HepG2 (cell line): ENCODE data around the gene KIRREL3. TPM values are rescaled to one million over a fixed set of nuclear protein-coding genes. Genes with fewer than 3 reads are reported as not detected.

ENCODE experiments used
- ATAC-seq: fragments of 200-7000 bp; cut with Tn5 transposase; 3 replicates; pipeline ENCODE4 v1.9.1; 2020; ENCODE audit warnings: mild to moderate bottlenecking, moderate library complexity
- BruUV-seq: library from RNA; stranded (reverse); fragments of 400-500 nt; replicated peaks from 2 replicates; lab custom pipeline; 2021; lab: Mats Ljungman, UMichigan
- CTCF ChIA-PET: fragments of 300-600 bp; formaldehyde crosslinking; extraction: SDS; loops from one replicate; lab custom pipeline; 2021; ENCODE audit warnings: low total read pairs, inconsistent platforms, low intra/inter-chr PET ratio; lab: Yijun Ruan, JAX
- POLR2A ChIA-PET: fragments of 350-600 bp; sonication (Branson Sonifier 250); formaldehyde crosslinking; loops from one replicate; lab custom pipeline; 2020; ENCODE audit warnings: antibody characterized with exemption, inconsistent platforms; lab: Yijun Ruan, JAX
- DNase-seq: peaks from one replicate; pipeline ENCODE4 v3.0.0-alpha.2; 2015; ENCODE audit warnings: low spot score
- FAIRE-seq: peaks from 3 replicates; lab custom pipeline; 2011; peaks lifted over from hg19 to GRCh38; lab: Jason Lieb, UNC
- H2AFZ ChIP-seq: one replicate; pipeline ENCODE4 v1.6.1; 2011; ENCODE audit warnings: low read length, inconsistent platforms
- H3K27ac ChIP-seq: fragments of 300-600 bp; 3 replicates; pipeline ENCODE4 v1.8.0; 2011; ENCODE audit warnings: mixed run types, mild to moderate bottlenecking, mixed read lengths, low read length, inconsistent platforms; ENCODE audit not compliant: insufficient read depth; ENCODE audit errors: extremely low read length
- H3K27me3 ChIP-seq, 2 experiments: fragments of 200-600 bp in 1 of 2; 2 replicates in 1 of 2; 3 replicates in 1 of 2; pipeline versions ENCODE4 v1.6.0 to v1.8.0; 2011; ENCODE audit warnings: low read length in 2 of 2, mild to moderate bottlenecking in 2 of 2, moderate library complexity in 2 of 2, inconsistent platforms in 1 of 2; ENCODE audit not compliant: insufficient read depth in 2 of 2, control insufficient read depth in 1 of 2
- H3K36me3 ChIP-seq, 2 experiments: fragments of 200-600 bp in 1 of 2; replicated peaks in 1 of 2; 2 replicates in 1 of 2; 3 replicates in 1 of 2; pipeline versions ENCODE4 v1.5.1 to v1.8.0; 2011; ENCODE audit warnings: low read length in 2 of 2, inconsistent platforms in 1 of 2; ENCODE audit not compliant: insufficient read depth in 2 of 2, control insufficient read depth in 1 of 2
- H3K4me1 ChIP-seq: 2 replicates; pipeline ENCODE4 v1.5.1; 2012; ENCODE audit warnings: low read length, inconsistent platforms; ENCODE audit not compliant: insufficient read depth
- H3K4me2 ChIP-seq: 2 replicates; pipeline ENCODE4 v1.6.0; 2011; ENCODE audit warnings: low read depth, low read length, inconsistent platforms
- H3K4me3 ChIP-seq, 3 experiments: fragments of 200-600 bp in 1 of 3; sonication (generic), shearing (Covaris generic) in 1 of 3; replicated peaks in 1 of 3; 2 replicates each; pipeline ENCODE4 v1.5.1; 2011 to 2016; ENCODE audit warnings: low read length in 3 of 3, inconsistent platforms in 2 of 3, low read depth in 2 of 3, mild to moderate bottlenecking in 2 of 3, control low read depth in 1 of 3, mixed read lengths in 1 of 3; ENCODE audit not compliant: insufficient read depth in 1 of 3
- H3K79me2 ChIP-seq: one replicate; pipeline ENCODE4 v1.6.1; 2011; ENCODE audit warnings: low read length, inconsistent platforms; ENCODE audit not compliant: insufficient read depth
- H3K9ac ChIP-seq: 2 replicates; pipeline ENCODE4 v1.6.0; 2011; ENCODE audit warnings: mild to moderate bottlenecking, low read depth, low read length, inconsistent platforms; ENCODE audit not compliant: insufficient read depth
- H3K9me3 ChIP-seq: 2 replicates; pipeline ENCODE4 v1.5.1; 2012; ENCODE audit warnings: mild to moderate bottlenecking, low read length
- H4K20me1 ChIP-seq: 2 replicates; pipeline ENCODE4 v1.6.0; 2011; ENCODE audit warnings: inconsistent platforms, mild to moderate bottlenecking, low read length, moderate library complexity; ENCODE audit not compliant: insufficient read depth
- ARNT2 ChIP-seq: sonication (generic); formaldehyde crosslinking; IDR thresholded peaks from 2 replicates; pipeline ENCODE4 v1.8.0; 2022; ENCODE audit warnings: mild to moderate bottlenecking, low read depth, missing genetic modification reagents, moderate library complexity
- ATRX ChIP-seq: sonication (generic); formaldehyde crosslinking; IDR thresholded peaks from 2 replicates; pipeline ENCODE4 v1.4.0; 2020; ENCODE audit warnings: missing genetic modification reagents, borderline replicate concordance
- FOXA3 ChIP-seq: IDR thresholded peaks from 2 replicates; pipeline ENCODE4 v1.6.1; 2016; ENCODE audit warnings: missing genetic modification reagents, missing compliant biosample characterization
- HOXA5 ChIP-seq: sonication (generic); formaldehyde crosslinking; IDR thresholded peaks from 2 replicates; pipeline ENCODE4 v1.4.0; 2020; ENCODE audit warnings: missing genetic modification reagents
- ISX ChIP-seq: sonication (generic); formaldehyde crosslinking; conservative IDR thresholded peaks from 2 replicates; pipeline ENCODE4 v1.5.0; 2020; ENCODE audit warnings: missing genetic modification reagents
- PATZ1 ChIP-seq: sonication (generic); formaldehyde crosslinking; IDR thresholded peaks from 2 replicates; pipeline ENCODE4 v1.4.0; 2020; ENCODE audit warnings: missing genetic modification reagents
- SCMH1 ChIP-seq: sonication (generic); formaldehyde crosslinking; IDR thresholded peaks from 2 replicates; pipeline ENCODE4 v1.9.0; 2021; ENCODE audit warnings: missing genetic modification reagents, mild to moderate bottlenecking, borderline replicate concordance
- ZNF775 ChIP-seq: sonication (generic); formaldehyde crosslinking; IDR thresholded peaks from 2 replicates; pipeline ENCODE4 v1.4.0; 2020; ENCODE audit warnings: missing genetic modification reagents, mild to moderate bottlenecking, moderate library complexity, borderline replicate concordance
- WGBS: methylation state at CpG from one replicate; pipeline ENCODE4 v1.1.6; 2017; ENCODE audit warnings: low lambda C conversion rate; 5-methylcytosine and 5-hydroxymethylcytosine counted together
- in situ Hi-C: cut with HindIII; loops from 2 replicates; pipeline ENCODE4 v1.10.0; 2017; ENCODE audit warnings: low pct_unique_long_range_greater_than_20kb; ENCODE audit not compliant: extremely low pct_ligation_motif_present
- intact Hi-C: fragments of 100-400 bp; cut with micrococcal nuclease; formaldehyde crosslinking; loops from one replicate; pipeline ENCODE4 v1.10.0; 2022; ENCODE audit not compliant: unreplicated experiment
- polyA plus RNA-seq, 8 experiments: library from polyadenylated mRNA; depleted of rRNA in 3 of 8; stranded (reverse) in 7 of 8; unstranded in 1 of 8; fragments of >200 nt; fragmentation: Illumina TruSeq in 4 of 8; extraction: Trizol in 4 of 8; gene quantifications; 2 replicates each; pipeline versions ENCODE4 v1.2.1 to v1.2.3, GENCODE V29; 2011 to 2016; ENCODE audit warnings: low read depth in 4 of 8, missing spikeins in 1 of 8, mixed read lengths in 1 of 8; ENCODE audit not compliant: insufficient read depth in 1 of 8
- total RNA-seq, 5 experiments: library from RNA; depleted of rRNA; stranded (reverse); fragments of >200 nt; fragmentation: Illumina TruSeq; extraction: Trizol; gene quantifications; 2 replicates each; pipeline ENCODE4 v1.2.3, GENCODE V29; 2016; ENCODE audit warnings: low read depth in 1 of 5

Gene KIRREL3
- total and polyA plus RNA-seq, 2 of the 13 experiments (the other 11 are each of a cell fraction or from before 2014, with no cell fraction given), result not detected

- Histone ChIP-seq H3K36me3 (no peaks in the 10 kb centered on the region), H3K27me3 (peaks cover 0 to 12% of the 10 kb centered on the region in 2 experiments; a peak in 1 of 5 replicates), H3K79me2 (no peaks in the 10 kb centered on the region), H3K4me1 (no peaks in the 10 kb centered on the region), H3K27ac (no peak overlapping the region), H4K20me1 (no peaks in the 10 kb centered on the region), H3K4me3 (no peak overlapping the region), H2AFZ (no peak overlapping the region), H3K4me2 (no peak overlapping the region), H3K9me3 (no peaks in the 10 kb centered on the region), H3K9ac (no peak overlapping the region)
- POLR2A ChIA-PET, result no interaction called here
- no peak for TF ChIP-seq ZNF775
- TF ChIP-seq SCMH1 (CRISPR knock-in tag), result no peak
- TF ChIP-seq HOXA5, result no peak
- TF ChIP-seq ARNT2 (CRISPR knock-in tag), result no peak
- no peak for TF ChIP-seq PATZ1 (CRISPR knock-in tag)
- no peak for TF ChIP-seq FOXA3
- TF ChIP-seq ATRX (CRISPR knock-in tag), result no peak
- no peak for TF ChIP-seq ISX (CRISPR knock-in tag)
- in situ Hi-C loops, result no loop called here
- no peak for DNase-seq
- CTCF ChIA-PET, result no interaction called here
- WGBS, result 12% methylated on average over 5 of the region's 5 CpGs
- intact Hi-C loops, result no loop called here
- FAIRE-seq, result no peak
- ATAC-seq, result no peak
- no TSS peak for BruUV-seq
Observed at GRCh38 chr11:126924376-126925040, 76.1 kb downstream of the KIRREL3 start.
